A673 (cell line): ENCODE data around the gene CD37. TPM values are rescaled to one million over a fixed set of nuclear protein-coding genes. Genes with fewer than 3 reads are reported as not detected.
A peak's percentile ranks its signal among the peaks of the same experiment; 100 is the strongest.

Experiments used
- BruUV-seq: library from RNA; stranded (reverse); fragments of 400-500 nt; replicated peaks from 2 replicates; lab custom pipeline; 2021; lab: Mats Ljungman, UMichigan
- CTCF ChIA-PET: fragments of 300-600 bp; sonication (Branson Sonifier 250); formaldehyde crosslinking; loops from one replicate; lab custom pipeline; 2022; ENCODE audit warnings: antibody characterized with exemption; lab: Charles Lee
- POLR2A ChIA-PET: fragments of 300-600 bp; sonication (Branson Sonifier 250); formaldehyde crosslinking; loops from one replicate; lab custom pipeline; 2022; ENCODE audit warnings: antibody characterized with exemption; ENCODE audit not compliant: low non-redundant PET; lab: Charles Lee
- DNase-seq: peaks from one replicate; pipeline ENCODE4 v3.0.0-alpha.2; 2015; ENCODE audit warnings: low spot score
- H3K27ac ChIP-seq: fragments of 200-600 bp; sonication (generic); 2 replicates; pipeline ENCODE4 v1.5.1; 2016; ENCODE audit warnings: mixed run types, low read depth, mild to moderate bottlenecking, mixed read lengths, antibody characterized with exemption, low read length; ENCODE audit not compliant: poor library complexity, severe bottlenecking
- H3K27me3 ChIP-seq: fragments of 200-600 bp; sonication (generic); replicated peaks from 2 replicates; pipeline ENCODE4 v1.6.1; 2017; ENCODE audit warnings: mixed run types, low read depth, mild to moderate bottlenecking, mixed read lengths, antibody characterized with exemption, low read length; ENCODE audit not compliant: insufficient read depth, poor library complexity
- H3K36me3 ChIP-seq: fragments of 200-600 bp; sonication (generic); 2 replicates; pipeline ENCODE4 v1.6.1; 2016; ENCODE audit warnings: mixed run types, mild to moderate bottlenecking, mixed read lengths, antibody characterized with exemption, low read length; ENCODE audit not compliant: insufficient read depth, poor library complexity, severe bottlenecking
- H3K4me1 ChIP-seq: fragments of 200-600 bp; sonication (generic); 2 replicates; pipeline ENCODE4 v1.6.1; 2017; ENCODE audit warnings: mixed run types, mild to moderate bottlenecking, mixed read lengths, antibody characterized with exemption, low read length; ENCODE audit not compliant: insufficient read depth, poor library complexity, severe bottlenecking
- H3K4me3 ChIP-seq: fragments of 200-600 bp; sonication (generic); 2 replicates; pipeline ENCODE4 v1.5.1; 2016; ENCODE audit warnings: low read depth, mixed run types, mild to moderate bottlenecking, mixed read lengths, low read length; ENCODE audit not compliant: poor library complexity, severe bottlenecking
- H3K9me3 ChIP-seq: fragments of 200-600 bp; sonication (generic); 2 replicates; pipeline ENCODE4 v1.6.1; 2016; ENCODE audit warnings: mixed run types, low read depth, mild to moderate bottlenecking, mixed read lengths, antibody characterized with exemption, low read length; ENCODE audit not compliant: poor library complexity, severe bottlenecking
- EZH2 ChIP-seq: fragments of 200-600 bp; sonication (generic); IDR thresholded peaks from 2 replicates; pipeline ENCODE4 v1.6.1; 2017; ENCODE audit warnings: borderline replicate concordance, low read depth, mild to moderate bottlenecking, mixed read lengths, antibody characterized with exemption, low read length; ENCODE audit not compliant: poor library complexity, severe bottlenecking
- intact Hi-C: fragments of 100-400 bp; cut with micrococcal nuclease; formaldehyde crosslinking; loops from one replicate; pipeline ENCODE4 v1.10.0; 2022; ENCODE audit not compliant: unreplicated experiment
- total RNA-seq: library from RNA; stranded (reverse); gene quantifications from 2 replicates; pipeline ENCODE4 v1.2.3, GENCODE V29; 2021
- TF ChIP-seq, protein P1 (sequence below): fragments of 300-800, 200-600 bp; sonication (generic); conservative IDR thresholded peaks from 2 replicates; pipeline ENCODE4 v1.5.1; 2017; ENCODE audit warnings: low read depth, mild to moderate bottlenecking, antibody characterized with exemption, low read length, moderate library complexity, mixed read lengths

The CD37 gene
- total RNA-seq, 1 experiment from 2014 or later: not detected

DNA sequence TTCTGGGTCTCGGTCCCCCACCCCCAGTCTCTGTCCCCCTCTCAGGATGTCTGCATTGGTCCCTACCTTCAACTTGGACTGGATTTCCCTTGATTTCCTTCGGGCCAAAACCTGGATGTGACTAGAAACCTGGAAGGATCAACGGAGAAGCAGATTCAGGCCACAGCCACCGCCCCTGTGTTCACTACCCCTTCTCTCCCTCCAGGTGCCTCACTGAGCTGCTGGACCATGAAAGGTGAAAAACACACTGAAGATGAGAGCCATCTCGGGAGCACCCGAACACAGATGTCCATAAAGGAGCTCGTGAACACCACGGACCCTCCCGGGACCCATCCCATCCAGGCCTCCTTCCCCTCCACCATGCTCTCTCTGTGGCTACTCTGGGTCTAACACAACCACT is 22.0 kb downstream of the CD37 start:
- POLR2A ChIA-PET: no interaction called here
- intact Hi-C loops: no loop called here
- TF ChIP-seq, protein P1, sequence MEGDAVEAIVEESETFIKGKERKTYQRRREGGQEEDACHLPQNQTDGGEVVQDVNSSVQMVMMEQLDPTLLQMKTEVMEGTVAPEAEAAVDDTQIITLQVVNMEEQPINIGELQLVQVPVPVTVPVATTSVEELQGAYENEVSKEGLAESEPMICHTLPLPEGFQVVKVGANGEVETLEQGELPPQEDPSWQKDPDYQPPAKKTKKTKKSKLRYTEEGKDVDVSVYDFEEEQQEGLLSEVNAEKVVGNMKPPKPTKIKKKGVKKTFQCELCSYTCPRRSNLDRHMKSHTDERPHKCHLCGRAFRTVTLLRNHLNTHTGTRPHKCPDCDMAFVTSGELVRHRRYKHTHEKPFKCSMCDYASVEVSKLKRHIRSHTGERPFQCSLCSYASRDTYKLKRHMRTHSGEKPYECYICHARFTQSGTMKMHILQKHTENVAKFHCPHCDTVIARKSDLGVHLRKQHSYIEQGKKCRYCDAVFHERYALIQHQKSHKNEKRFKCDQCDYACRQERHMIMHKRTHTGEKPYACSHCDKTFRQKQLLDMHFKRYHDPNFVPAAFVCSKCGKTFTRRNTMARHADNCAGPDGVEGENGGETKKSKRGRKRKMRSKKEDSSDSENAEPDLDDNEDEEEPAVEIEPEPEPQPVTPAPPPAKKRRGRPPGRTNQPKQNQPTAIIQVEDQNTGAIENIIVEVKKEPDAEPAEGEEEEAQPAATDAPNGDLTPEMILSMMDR: no peak
- TF ChIP-seq EZH2: no peak
- Histone ChIP-seq H3K27me3 (no peaks in the 10 kb centered on the region), H3K4me3 (no peak overlapping the region), H3K4me1 (peaks cover 16% of the 10 kb centered on the region), H3K36me3 (peaks cover 56% of the 10 kb centered on the region), H3K9me3 (no peaks in the 10 kb centered on the region), H3K27ac (no peak overlapping the region)
- no TSS peak for BruUV-seq
- no peak for DNase-seq
- CTCF ChIA-PET: no interaction called here

DNA sequence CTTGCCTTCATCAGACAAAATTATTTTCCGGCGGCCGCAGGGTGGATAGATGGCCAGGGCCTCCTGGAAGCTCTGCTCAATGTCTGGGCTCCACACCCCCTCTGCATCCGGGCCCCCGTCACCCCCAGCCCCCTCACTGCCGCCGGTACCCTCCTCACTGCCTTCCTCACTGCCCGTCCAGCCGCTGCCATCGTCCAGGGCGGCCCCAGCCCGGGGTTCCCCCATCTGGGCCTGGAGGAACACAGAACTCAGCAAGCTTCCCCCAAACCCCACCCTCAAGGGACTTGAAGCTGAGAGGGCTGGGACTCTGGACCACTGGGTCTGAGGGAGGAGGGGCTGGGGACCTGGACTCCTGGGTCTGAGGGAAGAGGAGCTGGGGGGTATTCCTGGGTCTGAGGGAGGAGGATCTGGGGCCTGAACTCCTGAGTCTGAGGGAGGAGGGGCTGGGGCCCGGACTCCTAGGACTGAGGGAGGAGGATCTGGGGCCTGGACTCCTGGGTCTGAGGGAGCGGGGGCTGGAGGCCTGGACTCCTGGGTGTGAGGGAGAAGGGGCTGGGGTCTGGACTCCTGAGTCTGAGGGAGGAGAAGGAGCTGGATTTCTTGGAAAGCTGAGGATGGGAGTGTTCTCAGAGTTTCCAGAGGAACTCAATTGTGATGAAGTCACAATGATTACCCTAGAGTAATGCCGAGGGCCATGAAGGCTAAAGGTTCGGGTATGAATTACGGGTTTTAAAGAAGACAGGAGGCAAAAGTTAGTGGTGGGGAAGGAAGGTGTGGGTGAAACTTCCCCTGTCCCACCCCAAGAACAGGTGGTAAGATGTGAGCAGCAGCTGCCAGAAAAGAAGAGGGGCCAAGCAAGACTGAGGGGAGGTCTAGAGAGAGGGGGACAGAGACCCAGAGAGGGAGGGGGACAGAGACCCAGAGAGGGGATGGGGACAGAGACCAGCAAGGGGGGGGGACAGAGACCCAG is 24.9 kb downstream of the CD37 start:
- Histone ChIP-seq H3K27ac (peak overlapping the region; percentile 98), H3K36me3 (peaks cover 36% of the 10 kb centered on the region), H3K27me3 (no peaks in the 10 kb centered on the region), H3K4me1 (peaks cover 21% of the 10 kb centered on the region), H3K4me3 (peak overlapping the region; percentile 84), H3K9me3 (no peaks in the 10 kb centered on the region)
- TSS peak; percentile 44 for BruUV-seq
- TF ChIP-seq, protein P1: no peak
- no peak for TF ChIP-seq EZH2
- DNase-seq: no peak
- intact Hi-C loops: no loop called here
- ChIA-PET CTCF (no interaction called here), POLR2A (no interaction called here)

DNA sequence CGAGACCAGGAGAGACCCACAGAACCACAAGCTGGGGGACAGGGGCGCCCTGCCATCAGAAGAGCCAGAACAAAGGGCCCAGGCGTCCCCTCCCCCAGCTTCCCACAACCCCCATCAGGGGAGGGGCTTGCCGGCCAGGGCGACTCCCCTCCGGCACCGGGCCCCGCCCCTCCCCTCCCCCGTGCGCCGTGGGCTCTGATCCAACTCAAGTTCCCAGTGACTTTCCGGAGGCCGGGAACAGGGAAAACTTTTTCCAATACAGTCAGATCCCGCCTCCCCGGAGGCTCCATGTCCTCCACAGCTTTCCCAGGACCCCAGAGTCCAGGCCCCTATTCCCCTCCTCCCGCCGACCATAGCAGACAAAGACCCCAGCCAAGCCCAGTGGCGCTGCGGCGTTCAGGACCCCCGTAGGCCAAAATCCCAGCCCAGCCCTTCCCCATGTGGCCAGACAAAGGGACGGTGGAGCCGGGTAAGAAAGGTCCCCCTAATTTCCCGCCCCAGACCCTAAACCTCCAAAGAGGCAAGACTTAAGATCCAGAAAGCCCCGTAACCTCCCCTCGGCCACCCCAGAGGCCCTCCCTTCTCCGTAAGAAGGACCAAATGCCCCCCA is 26.3 kb downstream of the CD37 start:
- Histone ChIP-seq H3K36me3 (peaks cover 27% of the 10 kb centered on the region), H3K4me3 (peak overlapping the region; percentile 84), H3K27me3 (no peaks in the 10 kb centered on the region), H3K4me1 (peaks cover 13% of the 10 kb centered on the region), H3K9me3 (no peaks in the 10 kb centered on the region), H3K27ac (peak overlapping the region; percentile 98)
- no TSS peak for BruUV-seq
- CTCF ChIA-PET: interaction anchor here (0.7 kb wide), 1 partner anchor 20 kb away, joined by 3 read pairs; no protein-coding TSS in a partner anchor
- no peak for TF ChIP-seq EZH2
- TF ChIP-seq, protein P1: no peak
- intact Hi-C loops: no loop called here
- POLR2A ChIA-PET: interaction anchor here (0.5 to 1.2 kb wide), 4 partner anchors 22 to 274 kb away, joined by 4 to 11 read pairs (median 6); no protein-coding TSS in a partner anchor
- peak; percentile 88 for DNase-seq
